WTC11 (cell line): ENCODE measurements around the gene THSD4.

Experiments
- ATF3 ChIP-seq: sonication (generic); formaldehyde crosslinking; conservative IDR thresholded peaks from 2 replicates; pipeline ENCODE4 v1.8.1; 2022; ENCODE audit warnings: mild to moderate bottlenecking, missing genetic modification reagents
- CREB1 ChIP-seq: sonication (generic); formaldehyde crosslinking; IDR thresholded peaks from 2 replicates; pipeline ENCODE4 v1.8.0; 2023; ENCODE audit warnings: mild to moderate bottlenecking, missing genetic modification reagents
- ELF4 ChIP-seq: sonication (generic); formaldehyde crosslinking; IDR thresholded peaks from 2 replicates; pipeline ENCODE4 v1.8.1; 2022; ENCODE audit warnings: low read depth, mild to moderate bottlenecking, moderate library complexity, missing genetic modification reagents
- FOXP1 ChIP-seq: sonication (generic); formaldehyde crosslinking; IDR thresholded peaks from 2 replicates; pipeline ENCODE4 v1.8.0; 2022; ENCODE audit warnings: missing genetic modification reagents, mild to moderate bottlenecking, moderate library complexity, borderline replicate concordance
- FOXP4 ChIP-seq: sonication (generic); formaldehyde crosslinking; IDR thresholded peaks from 2 replicates; pipeline ENCODE4 v1.8.0; 2022; ENCODE audit warnings: mild to moderate bottlenecking, missing genetic modification reagents
- IRF2 ChIP-seq: sonication (generic); formaldehyde crosslinking; IDR thresholded peaks from 2 replicates; pipeline ENCODE4 v1.8.0; 2022; ENCODE audit warnings: low read depth, missing genetic modification reagents, borderline replicate concordance
- JUN ChIP-seq: sonication (generic); formaldehyde crosslinking; IDR thresholded peaks from 2 replicates; pipeline ENCODE4 v1.8.0; 2023; ENCODE audit warnings: mild to moderate bottlenecking, missing genetic modification reagents
- KAT7 ChIP-seq: sonication (generic); formaldehyde crosslinking; IDR thresholded peaks from 2 replicates; pipeline ENCODE4 v1.8.1; 2023; ENCODE audit warnings: missing genetic modification reagents, mild to moderate bottlenecking, borderline replicate concordance
- MAX ChIP-seq: sonication (generic); formaldehyde crosslinking; IDR thresholded peaks from 2 replicates; pipeline ENCODE4 v1.8.0; 2022; ENCODE audit warnings: mild to moderate bottlenecking, missing genetic modification reagents
- NFYB ChIP-seq: sonication (generic); formaldehyde crosslinking; conservative IDR thresholded peaks from 2 replicates; pipeline ENCODE4 v1.8.0; 2022; ENCODE audit warnings: low read depth, missing genetic modification reagents
- NR2C2 ChIP-seq: sonication (generic); formaldehyde crosslinking; IDR thresholded peaks from 2 replicates; pipeline ENCODE4 v1.8.0; 2022; ENCODE audit warnings: mild to moderate bottlenecking, missing genetic modification reagents
- TF ChIP-seq, protein P1 (sequence below): fragments of 200-600 bp; IDR thresholded peaks from 2 replicates; pipeline ENCODE4 v1.8.0; 2022; ENCODE audit warnings: antibody characterized with exemption
- TF ChIP-seq, protein P2 (sequence below): sonication (generic); formaldehyde crosslinking; IDR thresholded peaks from 2 replicates; pipeline ENCODE4 v1.8.0; 2022; ENCODE audit warnings: mild to moderate bottlenecking, missing genetic modification reagents
- TF ChIP-seq, protein P3 (sequence below): sonication (generic); formaldehyde crosslinking; conservative IDR thresholded peaks from 2 replicates; pipeline ENCODE4 v1.8.1; 2023; ENCODE audit warnings: mild to moderate bottlenecking, low read depth, missing genetic modification reagents, moderate library complexity

GRCh38 chr15:71592203-71592602, 476.9 kb downstream of the THSD4 start:
- TF ChIP-seq, protein P1, sequence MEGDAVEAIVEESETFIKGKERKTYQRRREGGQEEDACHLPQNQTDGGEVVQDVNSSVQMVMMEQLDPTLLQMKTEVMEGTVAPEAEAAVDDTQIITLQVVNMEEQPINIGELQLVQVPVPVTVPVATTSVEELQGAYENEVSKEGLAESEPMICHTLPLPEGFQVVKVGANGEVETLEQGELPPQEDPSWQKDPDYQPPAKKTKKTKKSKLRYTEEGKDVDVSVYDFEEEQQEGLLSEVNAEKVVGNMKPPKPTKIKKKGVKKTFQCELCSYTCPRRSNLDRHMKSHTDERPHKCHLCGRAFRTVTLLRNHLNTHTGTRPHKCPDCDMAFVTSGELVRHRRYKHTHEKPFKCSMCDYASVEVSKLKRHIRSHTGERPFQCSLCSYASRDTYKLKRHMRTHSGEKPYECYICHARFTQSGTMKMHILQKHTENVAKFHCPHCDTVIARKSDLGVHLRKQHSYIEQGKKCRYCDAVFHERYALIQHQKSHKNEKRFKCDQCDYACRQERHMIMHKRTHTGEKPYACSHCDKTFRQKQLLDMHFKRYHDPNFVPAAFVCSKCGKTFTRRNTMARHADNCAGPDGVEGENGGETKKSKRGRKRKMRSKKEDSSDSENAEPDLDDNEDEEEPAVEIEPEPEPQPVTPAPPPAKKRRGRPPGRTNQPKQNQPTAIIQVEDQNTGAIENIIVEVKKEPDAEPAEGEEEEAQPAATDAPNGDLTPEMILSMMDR, result no peak
- no peak for TF ChIP-seq ATF3
- no peak for TF ChIP-seq CREB1 (CRISPR knock-in tag)
- TF ChIP-seq, protein P2, sequence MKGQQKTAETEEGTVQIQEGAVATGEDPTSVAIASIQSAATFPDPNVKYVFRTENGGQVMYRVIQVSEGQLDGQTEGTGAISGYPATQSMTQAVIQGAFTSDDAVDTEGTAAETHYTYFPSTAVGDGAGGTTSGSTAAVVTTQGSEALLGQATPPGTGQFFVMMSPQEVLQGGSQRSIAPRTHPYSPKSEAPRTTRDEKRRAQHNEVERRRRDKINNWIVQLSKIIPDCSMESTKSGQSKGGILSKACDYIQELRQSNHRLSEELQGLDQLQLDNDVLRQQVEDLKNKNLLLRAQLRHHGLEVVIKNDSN (CRISPR knock-in tag), result no peak
- no peak for TF ChIP-seq NR2C2 (CRISPR knock-in tag)
- no peak for TF ChIP-seq NFYB (CRISPR knock-in tag)
- TF ChIP-seq FOXP1 (CRISPR knock-in tag), result no peak
- no peak for TF ChIP-seq MAX
- no peak for TF ChIP-seq KAT7 (CRISPR knock-in tag)
- no peak for TF ChIP-seq JUN (CRISPR knock-in tag)
- TF ChIP-seq IRF2 (CRISPR knock-in tag), result no peak
- TF ChIP-seq, protein P3, sequence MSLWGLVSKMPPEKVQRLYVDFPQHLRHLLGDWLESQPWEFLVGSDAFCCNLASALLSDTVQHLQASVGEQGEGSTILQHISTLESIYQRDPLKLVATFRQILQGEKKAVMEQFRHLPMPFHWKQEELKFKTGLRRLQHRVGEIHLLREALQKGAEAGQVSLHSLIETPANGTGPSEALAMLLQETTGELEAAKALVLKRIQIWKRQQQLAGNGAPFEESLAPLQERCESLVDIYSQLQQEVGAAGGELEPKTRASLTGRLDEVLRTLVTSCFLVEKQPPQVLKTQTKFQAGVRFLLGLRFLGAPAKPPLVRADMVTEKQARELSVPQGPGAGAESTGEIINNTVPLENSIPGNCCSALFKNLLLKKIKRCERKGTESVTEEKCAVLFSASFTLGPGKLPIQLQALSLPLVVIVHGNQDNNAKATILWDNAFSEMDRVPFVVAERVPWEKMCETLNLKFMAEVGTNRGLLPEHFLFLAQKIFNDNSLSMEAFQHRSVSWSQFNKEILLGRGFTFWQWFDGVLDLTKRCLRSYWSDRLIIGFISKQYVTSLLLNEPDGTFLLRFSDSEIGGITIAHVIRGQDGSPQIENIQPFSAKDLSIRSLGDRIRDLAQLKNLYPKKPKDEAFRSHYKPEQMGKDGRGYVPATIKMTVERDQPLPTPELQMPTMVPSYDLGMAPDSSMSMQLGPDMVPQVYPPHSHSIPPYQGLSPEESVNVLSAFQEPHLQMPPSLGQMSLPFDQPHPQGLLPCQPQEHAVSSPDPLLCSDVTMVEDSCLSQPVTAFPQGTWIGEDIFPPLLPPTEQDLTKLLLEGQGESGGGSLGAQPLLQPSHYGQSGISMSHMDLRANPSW (CRISPR knock-in tag), result no peak
- TF ChIP-seq FOXP4 (CRISPR knock-in tag), result no peak
- TF ChIP-seq ELF4 (CRISPR knock-in tag), result no peak
